Measurements from ENCODE around the gene DSC1.

Gene DSC1

GRCh38 chr18:31102941-31103340 lies 59.7 kb downstream of the DSC1 start:
- no peak for DNase-seq

DNA sequence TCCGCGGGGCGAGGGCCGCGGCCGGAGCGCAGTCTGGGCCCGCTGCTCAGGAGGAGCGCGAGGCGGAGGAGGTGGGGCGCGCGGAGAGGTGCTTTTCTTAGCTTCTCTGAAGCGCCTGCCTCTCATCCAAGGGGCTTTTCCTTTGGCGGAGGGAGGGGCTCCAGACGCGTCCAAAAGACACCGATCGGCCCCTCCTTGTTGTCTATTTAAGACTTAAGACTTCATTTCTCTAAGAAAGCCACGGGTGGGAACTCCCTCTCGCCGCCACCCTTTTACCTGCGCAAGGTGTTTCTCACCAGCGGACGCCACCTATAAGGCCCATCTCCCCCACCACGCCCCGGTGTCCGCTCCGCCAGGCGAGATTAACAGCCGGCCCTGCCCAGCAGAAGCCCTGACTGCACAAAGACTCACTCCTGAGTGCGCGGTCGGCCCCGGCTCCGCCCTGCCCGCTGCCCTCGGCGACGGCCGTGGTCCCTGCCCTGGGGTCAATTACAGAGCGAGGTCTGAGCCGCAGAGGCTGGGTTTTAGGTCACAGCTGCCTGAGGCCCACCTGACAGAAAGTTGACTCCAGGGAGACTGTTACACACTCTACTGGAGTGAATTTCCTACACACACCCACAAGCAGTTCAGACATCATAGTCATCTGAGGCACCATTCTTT lies 60.5 kb downstream of the DSC1 start, which contains the start of gene DSC2:
TSS of gene DSC2 (minus strand) at position 397 of the 660 bp plus-strand sequence. CDS start 450 bp downstream, outside the sequence.
- no peak for DNase-seq

- no peak for DNase-seq
Observed at GRCh38 chr18:31101183-31102024, 61.3 kb downstream of the DSC1 start.

DNA sequence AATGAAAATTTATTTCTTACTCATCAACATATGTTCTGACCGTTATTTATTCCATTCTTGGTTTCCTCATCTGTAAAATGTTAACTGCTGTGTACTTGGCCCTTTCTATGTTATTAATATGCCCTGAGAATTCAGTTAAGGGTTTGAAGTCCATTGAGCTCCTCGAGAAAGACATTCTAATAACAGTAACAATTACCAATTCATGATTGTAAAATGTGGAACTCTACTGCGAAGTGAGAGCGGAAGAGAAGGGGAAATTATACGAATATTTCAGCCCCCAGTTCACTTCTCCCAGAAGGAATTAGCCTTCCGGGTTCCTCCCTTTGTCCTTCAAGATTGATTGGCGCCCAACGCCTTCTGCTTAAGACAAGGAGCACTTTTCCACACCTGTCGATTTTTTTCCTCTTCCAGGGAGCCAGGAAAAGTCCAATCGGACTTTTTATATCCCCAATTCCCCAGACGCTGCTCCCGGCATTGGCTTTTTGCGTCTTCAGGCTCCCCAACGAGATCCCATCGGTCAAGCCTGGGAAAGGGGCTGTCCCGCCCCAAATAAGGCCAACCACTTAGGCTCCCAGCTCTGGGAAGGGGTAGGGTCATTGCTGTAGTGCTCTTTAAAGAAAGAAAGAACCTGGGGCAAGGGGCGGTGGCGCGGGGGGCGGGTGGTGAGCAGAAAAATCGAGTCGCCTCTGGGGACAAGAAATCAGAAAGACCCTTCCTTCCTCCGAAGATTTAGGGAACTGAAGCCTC lies 62.0 kb downstream of the DSC1 start:
- no peak for DNase-seq

- DNase-seq: no peak
Observed at GRCh38 chr18:31099450-31100230, 63.0 kb downstream of the DSC1 start.

- no peak for DNase-seq
Observed at GRCh38 chr18:31098878-31099277, 63.8 kb downstream of the DSC1 start.

DNA sequence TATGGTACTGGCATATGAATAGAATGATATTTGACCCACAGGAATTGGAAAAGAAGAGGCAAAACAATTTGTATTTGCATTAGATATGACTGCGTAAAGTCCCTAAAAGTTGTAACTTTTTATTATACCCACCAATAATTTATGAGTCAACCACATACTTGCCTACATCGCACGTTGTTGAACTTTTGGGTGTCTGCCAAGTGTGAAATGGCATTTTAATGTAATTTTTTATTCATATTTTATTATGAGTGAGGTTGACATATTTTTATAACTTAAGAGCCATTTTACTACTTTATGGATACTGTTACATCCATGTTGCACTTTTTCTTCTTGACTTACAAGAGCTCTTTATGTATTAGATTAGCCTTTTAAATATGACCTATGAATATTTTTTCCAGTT lies 65.0 kb downstream of the DSC1 start:
- no peak for DNase-seq

GRCh38 chr18:31093880-31094279 lies 68.8 kb downstream of the DSC1 start:
- no peak for DNase-seq

- DNase-seq: no peak
Observed at GRCh38 chr18:31093294-31093693, 69.4 kb downstream of the DSC1 start.

- DNase-seq: no peak
Observed at GRCh38 chr18:31091350-31091749, 71.3 kb downstream of the DSC1 start.

GRCh38 chr18:31088532-31088931 lies 74.1 kb downstream of the DSC1 start:
- DNase-seq: no peak

DNA sequence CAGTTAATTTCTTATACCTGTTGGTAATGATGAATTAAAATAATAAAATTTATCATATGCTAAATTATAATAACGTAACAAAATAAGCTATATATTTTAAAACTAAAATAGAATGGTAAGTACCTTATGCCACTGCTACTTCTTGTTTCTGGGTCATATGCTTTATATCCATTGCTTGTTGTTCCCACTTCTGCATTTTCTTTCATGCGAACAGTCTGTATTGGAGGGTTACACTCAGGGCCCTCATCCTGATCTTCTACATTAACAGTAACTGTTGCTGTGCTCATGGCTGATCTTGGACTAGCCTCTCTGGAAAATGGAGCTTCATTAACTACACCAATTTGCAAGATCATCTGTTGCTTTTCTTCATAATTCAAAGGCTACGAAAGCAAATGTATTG lies 82.7 kb downstream of the DSC1 start:
- no peak for DNase-seq

Data from NCI-H2171 treated with DMSO at 0.1 percent for 48 hours (cell line).